Endothelial cell of umbilical vein (primary cell): Measurements from ENCODE around the gene PSMB3. TPM values are rescaled to one million over a fixed set of nuclear protein-coding genes. Genes with fewer than 3 reads are reported as not detected.

Experiments used
- BruUV-seq: library from RNA; stranded (reverse); fragments of 400-500 nt; replicated peaks from 2 replicates; lab custom pipeline; 2021; lab: Mats Ljungman, UMichigan
- CTCF ChIA-PET: fragments of 300-600, 350-600 bp; sonication (Branson Sonifier 250); formaldehyde crosslinking; loops from one replicate; lab custom pipeline; 2021; ENCODE audit warnings: antibody characterized with exemption, inconsistent platforms; lab: Charles Lee
- POLR2A ChIA-PET: fragments of 300-600, 350-600 bp; sonication (Branson Sonifier 250); formaldehyde crosslinking; loops from one replicate; lab custom pipeline; 2021; ENCODE audit warnings: antibody characterized with exemption, inconsistent platforms; lab: Charles Lee
- DNase-seq: peaks from one replicate; pipeline ENCODE4 v3.0.0-alpha.2; 2011; ENCODE audit warnings: low read depth, low spot score
- FAIRE-seq: peaks from 2 replicates; lab custom pipeline; 2011; peaks lifted over from hg19 to GRCh38; lab: Jason Lieb, UNC
- H2AFZ ChIP-seq: 2 replicates; pipeline ENCODE4 v1.6.0; 2012; ENCODE audit warnings: low read depth, low read length, control low read depth, inconsistent platforms
- H3K27ac ChIP-seq: 2 replicates; pipeline ENCODE4 v1.5.1; 2011; ENCODE audit warnings: low read depth, mild to moderate bottlenecking, control low read depth, low read length, moderate library complexity; ENCODE audit not compliant: insufficient read depth
- H3K27me3 ChIP-seq, 2 experiments: 2 replicates each; pipeline versions ENCODE4 v1.6.0 to v1.6.1; 2011; ENCODE audit warnings: low read length in 2 of 2, mixed read lengths in 1 of 2; ENCODE audit not compliant: control insufficient read depth in 2 of 2, insufficient read depth in 2 of 2
- H3K36me3 ChIP-seq, 2 experiments: 2 replicates in 1 of 2; 3 replicates in 1 of 2; pipeline ENCODE4 v1.5.1; 2011; ENCODE audit warnings: low read length in 2 of 2, mild to moderate bottlenecking in 1 of 2, moderate library complexity in 1 of 2; ENCODE audit not compliant: control insufficient read depth in 2 of 2, insufficient read depth in 2 of 2; ENCODE audit errors: extremely low read depth in 1 of 2
- H3K4me1 ChIP-seq: 3 replicates; pipeline ENCODE4 v1.5.1; 2011; ENCODE audit warnings: mild to moderate bottlenecking, low read length; ENCODE audit not compliant: control insufficient read depth, insufficient read depth; ENCODE audit errors: extremely low read depth
- H3K4me2 ChIP-seq: 2 replicates; pipeline ENCODE4 v1.6.1; 2011; ENCODE audit warnings: low read length, control low read depth, mixed read lengths; ENCODE audit not compliant: insufficient read depth
- H3K4me3 ChIP-seq, 3 experiments: fragments of 200-600 bp in 1 of 3; sonication (generic), shearing (Covaris generic) in 1 of 3; replicated peaks in 1 of 3; 2 replicates each; pipeline ENCODE4 v1.5.1; 2011 to 2016; ENCODE audit warnings: control low read depth in 3 of 3, low read length in 3 of 3, mild to moderate bottlenecking in 2 of 3, inconsistent platforms in 1 of 3, low read depth in 1 of 3, moderate library complexity in 1 of 3; ENCODE audit not compliant: insufficient read depth in 1 of 3
- H3K79me2 ChIP-seq: 2 replicates; pipeline ENCODE4 v1.6.0; 2012; ENCODE audit warnings: low read length, inconsistent platforms; ENCODE audit not compliant: control insufficient read depth, insufficient read depth
- H3K9ac ChIP-seq: replicated peaks from 2 replicates; pipeline ENCODE3; 2011; ENCODE audit warnings: low read length, control low read depth; ENCODE audit not compliant: insufficient read depth; ENCODE audit errors: extremely low read depth
- H3K9me1 ChIP-seq: replicated peaks from 3 replicates; pipeline ENCODE4 v1.6.0; 2011; ENCODE audit warnings: mild to moderate bottlenecking, low read length; ENCODE audit not compliant: control insufficient read depth, insufficient read depth; ENCODE audit errors: extremely low read depth
- H3K9me3 ChIP-seq: replicated peaks from 2 replicates; pipeline ENCODE4 v1.5.1; 2012; ENCODE audit warnings: low read length, inconsistent platforms; ENCODE audit not compliant: control insufficient read depth, insufficient read depth
- H4K20me1 ChIP-seq: replicated peaks from 2 replicates; pipeline ENCODE3; 2011; ENCODE audit warnings: mild to moderate bottlenecking, low read length; ENCODE audit not compliant: control insufficient read depth, insufficient read depth; ENCODE audit errors: extremely low read depth
- EZH2 ChIP-seq: IDR thresholded peaks from 2 replicates; pipeline ENCODE4 v1.6.1; 2012; ENCODE audit warnings: borderline replicate concordance, low read depth, mild to moderate bottlenecking, moderate library complexity, low read length, inconsistent platforms; ENCODE audit not compliant: severe bottlenecking
- FOS ChIP-seq: IDR thresholded peaks from 2 replicates; pipeline ENCODE4 v1.6.1; 2011; ENCODE audit warnings: mild to moderate bottlenecking, low read length, moderate library complexity, borderline replicate concordance; ENCODE audit not compliant: insufficient read depth
- JUN ChIP-seq: IDR thresholded peaks from 2 replicates; pipeline ENCODE4 v1.6.1; 2011; ENCODE audit warnings: borderline replicate concordance, low read depth; ENCODE audit not compliant: insufficient read length, insufficient read depth
- dilution Hi-C: fragments of 300-500 bp; cut with MboI; formaldehyde crosslinking; loops from one replicate; pipeline ENCODE4 v1.15.0; 2019; ENCODE audit warnings: low sequenced_read_pairs; ENCODE audit not compliant: extremely low pct_ligation_motif_present
- intact Hi-C: fragments of 100-400 bp; cut with micrococcal nuclease; formaldehyde crosslinking; loops from one replicate; pipeline ENCODE4 v1.10.0; 2022
- polyA plus RNA-seq, 4 experiments: library from polyadenylated mRNA; depleted of rRNA in 3 of 4; stranded (reverse) in 3 of 4; unstranded in 1 of 4; fragments of >200 nt; gene quantifications; 2 replicates each; pipeline versions ENCODE4 v1.2.1 to v1.2.3, GENCODE V29; 2011 to 2012; ENCODE audit warnings: missing spikeins in 1 of 4
- total RNA-seq: library from RNA; stranded (reverse); gene quantifications from 2 replicates; pipeline ENCODE4 v1.2.3, GENCODE V29; 2021
- TF ChIP-seq, protein P1 (sequence below): IDR thresholded peaks from 2 replicates; pipeline ENCODE4 v1.6.1; 2011; ENCODE audit not compliant: insufficient read depth, insufficient read length

The PSMB3 gene
- total and polyA plus RNA-seq, 2 donors (not counting 3 experiments of a cell fraction or from before 2014, with no cell fraction given) = 213 to 685 TPM

DNA sequence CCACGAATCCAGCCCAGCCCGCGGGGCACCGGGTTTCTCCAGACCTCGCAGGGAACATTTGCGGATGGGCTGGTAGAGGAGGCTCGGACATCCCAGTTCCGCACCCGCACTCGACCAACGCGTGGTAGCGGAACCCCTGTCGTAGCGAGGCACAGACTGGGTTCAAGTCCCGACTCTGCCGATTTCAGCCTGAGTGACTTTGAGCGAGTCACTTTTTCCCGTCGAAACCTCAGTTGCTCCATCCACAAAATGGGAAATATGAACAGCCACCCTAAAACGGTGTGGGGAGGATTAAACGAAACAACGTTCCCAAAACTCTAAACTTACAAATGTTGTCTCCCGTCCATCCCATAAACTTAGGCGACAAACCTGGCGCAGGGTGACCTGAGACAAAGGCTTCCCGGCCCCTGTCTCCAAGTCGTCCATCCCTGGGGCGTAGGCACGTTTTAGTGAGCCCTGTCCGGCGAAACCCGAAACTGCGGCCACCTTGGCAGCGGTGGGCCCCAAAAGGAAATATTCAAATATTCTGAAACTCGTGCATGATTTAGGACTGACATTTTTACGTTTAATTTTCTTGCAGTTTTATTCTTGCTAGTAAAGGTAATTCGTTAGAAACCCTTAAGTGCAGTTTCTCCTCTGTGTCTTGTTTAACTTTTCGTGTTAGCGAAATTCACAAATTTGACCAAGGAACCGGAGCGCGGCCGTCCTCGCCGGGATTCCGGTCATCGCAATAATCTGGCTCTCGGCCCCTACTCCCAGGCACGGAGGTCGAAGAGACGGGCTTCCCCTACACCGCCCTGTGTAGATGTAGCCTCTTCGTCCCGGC lies 49.4 kb upstream of the PSMB3 start:
- ChIA-PET POLR2A (interaction anchor here (0.6 kb wide), 1 partner anchor 16 kb away, joined by 3 read pairs; no protein-coding TSS in a partner anchor), CTCF (interaction anchor here (1.2 to 2.1 kb wide), 2 partner anchors 16 to 32 kb away, joined by 5 to 9 read pairs; no protein-coding TSS in a partner anchor)
- peak overlapping the region; percentile 81 for H3K9ac ChIP-seq
- dilution Hi-C loops (no loop called here), intact Hi-C loops (loop anchor here (1.0 to 5.0 kb wide), 4 partner anchors 26 to 164 kb away; partner anchors contain the start of genes CISD3 and PCGF2)
- peaks cover 16% of the 10 kb centered on the region for H3K79me2 ChIP-seq
- peak overlapping the region; percentile 5 to 59 (median 51) for H3K4me3 ChIP-seq
- H3K9me1 ChIP-seq = no peaks in the 10 kb centered on the region
- no TSS peak for BruUV-seq
- peak overlapping the region; percentile 6 for H2AFZ ChIP-seq
- peak overlapping the region; percentile 75 for H3K4me2 ChIP-seq
- no peak for TF ChIP-seq JUN
- TF ChIP-seq, protein P1, sequence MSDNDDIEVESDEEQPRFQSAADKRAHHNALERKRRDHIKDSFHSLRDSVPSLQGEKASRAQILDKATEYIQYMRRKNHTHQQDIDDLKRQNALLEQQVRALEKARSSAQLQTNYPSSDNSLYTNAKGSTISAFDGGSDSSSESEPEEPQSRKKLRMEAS = no peak
- no peak for TF ChIP-seq EZH2
- TF ChIP-seq FOS = no peak
- peaks cover 44% of the 10 kb centered on the region for H3K4me1 ChIP-seq
- H4K20me1 ChIP-seq = no peaks in the 10 kb centered on the region
- H3K27me3 ChIP-seq = no peaks in the 10 kb centered on the region
- FAIRE-seq (no peak), DNase-seq (no peak)
- no peaks in the 10 kb centered on the region for H3K9me3 ChIP-seq
- H3K36me3 ChIP-seq = peaks cover 0 to 2% of the 10 kb centered on the region in 2 experiments
- H3K27ac ChIP-seq = no peak overlapping the region
